HUES64 (cell line): ENCODE measurements around the gene TTC21B. TPM values are rescaled to one million over a fixed set of nuclear protein-coding genes. Genes with fewer than 3 reads are reported as not detected.
A peak's percentile ranks its signal among the peaks of the same experiment; 100 is the strongest.
"Not testable (repeated sequence)": the region's sequence is repeated elsewhere in the genome, so short reads cannot be mapped to it uniquely, and the experiment has no call there.

ENCODE experiments used
- H3K27ac ChIP-seq: 2 replicates; pipeline ENCODE4 v1.7.0; 2013; ENCODE audit warnings: low read depth, low read length, inconsistent platforms
- H3K27me3 ChIP-seq: 2 replicates; pipeline ENCODE4 v1.6.1; 2013; ENCODE audit warnings: mild to moderate bottlenecking, low read length; ENCODE audit not compliant: insufficient read depth
- H3K36me3 ChIP-seq: 2 replicates; pipeline ENCODE4 v1.6.1; 2013; ENCODE audit warnings: mild to moderate bottlenecking, low read length; ENCODE audit not compliant: insufficient read depth
- H3K4me1 ChIP-seq: 2 replicates; pipeline ENCODE4 v1.6.1; 2013; ENCODE audit warnings: mild to moderate bottlenecking, low read length, moderate library complexity; ENCODE audit not compliant: insufficient read depth
- H3K4me3 ChIP-seq: 2 replicates; pipeline ENCODE4 v1.5.1; 2013; ENCODE audit warnings: mild to moderate bottlenecking, low read length, moderate library complexity
- H3K9ac ChIP-seq: 2 replicates; pipeline ENCODE4 v1.6.1; 2013; ENCODE audit warnings: mild to moderate bottlenecking, low read depth, low read length
- H3K9me3 ChIP-seq: 2 replicates; pipeline ENCODE4 v1.6.1; 2013; ENCODE audit warnings: low read depth, low read length; ENCODE audit not compliant: insufficient read depth
- WGBS: fragments of 150-250, 120-280 bp; methylation state at CpG from one replicate; pipeline ENCODE4 v1.1.7; 2013; ENCODE audit warnings: missing lambda C conversion rate; 5-methylcytosine and 5-hydroxymethylcytosine counted together
- polyA plus RNA-seq, 2 experiments: library from polyadenylated mRNA; stranded (reverse); fragments of 50-300 nt; gene quantifications; one replicate each; pipeline ENCODE4 v1.2.3, GENCODE V29; 2013

Gene TTC21B
- polyA plus RNA-seq (2013, experiment 1 of 2): 14.2 TPM
- 15.8 TPM for polyA plus RNA-seq (2013, experiment 2 of 2)

GRCh38 chr2:165953655-165954606 lies at the start of gene TTC21B:
Gene TTC21B, minus strand, starts transcription at chr2:165953776. Its CDS starts 71 bp downstream, at chr2:165953705.
- peaks cover 5% of the 10 kb centered on the region for H3K36me3 ChIP-seq
- H3K9ac ChIP-seq: peak within 1 kb of the TSS; percentile 75
- WGBS: under 1% methylated on average over 55 of the region's 55 CpGs
- peaks cover 4% of the 10 kb centered on the region; the same call in 1 of the 2 replicates for H3K27me3 ChIP-seq
- peak within 1 kb of the TSS; percentile 68 for H3K27ac ChIP-seq
- peaks cover 9% of the 10 kb centered on the region for H3K4me1 ChIP-seq
- H3K4me3 ChIP-seq: peak within 1 kb of the TSS; percentile 90
- H3K9me3 ChIP-seq: no peaks in the 10 kb centered on the region

GRCh38 chr2:166000401-166000800 lies 46.8 kb upstream of the TTC21B start:
- no peaks in the 10 kb centered on the region for H3K27me3 ChIP-seq
- H3K4me1 ChIP-seq: peaks cover 6% of the 10 kb centered on the region; the same call in 1 of the 2 replicates
- 70% methylated on average over 2 of the region's 2 CpGs for WGBS

GRCh38 chr2:165990846-165991245 lies 37.3 kb upstream of the TTC21B start:
- H3K9me3 ChIP-seq: no peaks in the 10 kb centered on the region
- no peaks in the 10 kb centered on the region for H3K4me1 ChIP-seq
- no peaks in the 10 kb centered on the region for H3K36me3 ChIP-seq
- no peak overlapping the region for H3K9ac ChIP-seq
- no peak overlapping the region for H3K27ac ChIP-seq
- no peaks in the 10 kb centered on the region for H3K27me3 ChIP-seq
- no peak overlapping the region for H3K4me3 ChIP-seq

More at GRCh38 chr2:166000401-166000800, 46.8 kb upstream of the TTC21B start:
- H3K9me3 ChIP-seq: no peaks in the 10 kb centered on the region
- no peak overlapping the region for H3K4me3 ChIP-seq
- H3K9ac ChIP-seq: no peak overlapping the region
- H3K27ac ChIP-seq: no peak overlapping the region
- no peaks in the 10 kb centered on the region for H3K36me3 ChIP-seq

GRCh38 chr2:165989851-165990250 lies 36.3 kb upstream of the TTC21B start:
- WGBS: no CpG with 5 or more reads among the region's 1 CpG
- Histone ChIP-seq H3K4me1 (no peaks in the 10 kb centered on the region), H3K4me3 (no peak overlapping the region), H3K27ac (no peak overlapping the region), H3K27me3 (no peaks in the 10 kb centered on the region), H3K9ac (no peak overlapping the region), H3K9me3 (no peaks in the 10 kb centered on the region), H3K36me3 (no peaks in the 10 kb centered on the region)

GRCh38 chr2:165985120-165985519 lies 31.5 kb upstream of the TTC21B start:
- Histone ChIP-seq H3K4me3 (no peak overlapping the region), H3K9ac (no peak overlapping the region), H3K9me3 (no peaks in the 10 kb centered on the region), H3K27ac (no peak overlapping the region), H3K27me3 (no peaks in the 10 kb centered on the region), H3K4me1 (no peaks in the 10 kb centered on the region), H3K36me3 (no peaks in the 10 kb centered on the region)

GRCh38 chr2:165972161-165972560 lies 18.6 kb upstream of the TTC21B start:
- not testable (repeated sequence) for H3K9me3 ChIP-seq, H3K27ac ChIP-seq, H3K9ac ChIP-seq, H3K36me3 ChIP-seq, H3K27me3 ChIP-seq, H3K4me1 ChIP-seq, H3K4me3 ChIP-seq

- no peaks in the 10 kb centered on the region for H3K9me3 ChIP-seq
Observed at GRCh38 chr2:165970663-165971062, 17.1 kb upstream of the TTC21B start.

GRCh38 chr2:165969227-165969626 lies 15.7 kb upstream of the TTC21B start:
- no peak overlapping the region for H3K4me3 ChIP-seq
- no peaks in the 10 kb centered on the region for H3K27me3 ChIP-seq
- no peak overlapping the region for H3K27ac ChIP-seq
- no peaks in the 10 kb centered on the region for H3K4me1 ChIP-seq
- whole genome bisulfite sequencing: 100% methylated on average over 1 of the region's 2 CpGs
- no peak overlapping the region for H3K9ac ChIP-seq
- no peaks in the 10 kb centered on the region for H3K9me3 ChIP-seq
- H3K36me3 ChIP-seq: no peaks in the 10 kb centered on the region

More at GRCh38 chr2:165970663-165971062, 17.1 kb upstream of the TTC21B start:
- Histone ChIP-seq H3K27ac (no peak overlapping the region), H3K9ac (no peak overlapping the region), H3K4me1 (no peaks in the 10 kb centered on the region), H3K4me3 (no peak overlapping the region), H3K27me3 (no peaks in the 10 kb centered on the region), H3K36me3 (no peaks in the 10 kb centered on the region)
- 83% methylated on average over 1 of the region's 1 CpG for WGBS

- no peak overlapping the region for H3K27ac ChIP-seq
- WGBS: 86% methylated on average over 3 of the region's 3 CpGs
- no peaks in the 10 kb centered on the region for H3K36me3 ChIP-seq
- no peaks in the 10 kb centered on the region for H3K9me3 ChIP-seq
- no peaks in the 10 kb centered on the region for H3K27me3 ChIP-seq
- H3K4me1 ChIP-seq: no peaks in the 10 kb centered on the region
- H3K4me3 ChIP-seq: no peak overlapping the region
- no peak overlapping the region for H3K9ac ChIP-seq
Observed at GRCh38 chr2:165967746-165968145, 14.2 kb upstream of the TTC21B start.

- H3K27me3 ChIP-seq: no peaks in the 10 kb centered on the region
- H3K4me3 ChIP-seq: no peak overlapping the region
- no peaks in the 10 kb centered on the region for H3K9me3 ChIP-seq
- 91% methylated on average over 4 of the region's 4 CpGs for WGBS
- H3K9ac ChIP-seq: no peak overlapping the region
- no peak overlapping the region for H3K27ac ChIP-seq
- H3K4me1 ChIP-seq: no peaks in the 10 kb centered on the region
- H3K36me3 ChIP-seq: no peaks in the 10 kb centered on the region
Observed at GRCh38 chr2:165961818-165962217, 8.2 kb upstream of the TTC21B start.

GRCh38 chr2:165959371-165959770 lies 5.8 kb upstream of the TTC21B start:
- Histone ChIP-seq H3K9me3 (no peaks in the 10 kb centered on the region), H3K4me3 (no peak overlapping the region), H3K27me3 (peaks cover 4% of the 10 kb centered on the region; the same call in 1 of the 2 replicates), H3K36me3 (no peaks in the 10 kb centered on the region), H3K4me1 (peaks cover 7% of the 10 kb centered on the region), H3K27ac (no peak overlapping the region), H3K9ac (no peak overlapping the region)
- WGBS: 87% methylated on average over 3 of the region's 4 CpGs
